H9 (cell line): Measurements from ENCODE around the gene LMAN1. TPM values are rescaled to one million over a fixed set of nuclear protein-coding genes. Genes with fewer than 3 reads are reported as not detected.

Experiments
- DNase-seq: peaks from one replicate; pipeline ENCODE4 v3.0.0-alpha.2; 2017
- H2AFZ ChIP-seq: one replicate; pipeline ENCODE4 v1.6.1; 2013; ENCODE audit warnings: mild to moderate bottlenecking, low read length, control low read depth, moderate library complexity
- H2AK5ac ChIP-seq: 2 replicates; pipeline ENCODE4 v1.6.1; 2013; ENCODE audit warnings: low read length, control low read depth, mixed read lengths; ENCODE audit not compliant: insufficient read length
- H2BK120ac ChIP-seq: one replicate; pipeline ENCODE4 v1.6.1; 2013; ENCODE audit warnings: low read depth, mild to moderate bottlenecking, low read length, control low read depth, inconsistent platforms; ENCODE audit not compliant: poor library complexity, severe bottlenecking
- H2BK12ac ChIP-seq: 2 replicates; pipeline ENCODE4 v1.6.1; 2013; ENCODE audit warnings: low read length, control low read depth, mixed read lengths, low read depth; ENCODE audit not compliant: insufficient read length
- H2BK15ac ChIP-seq: 2 replicates; pipeline ENCODE4 v1.6.1; 2013; ENCODE audit warnings: low read depth, low read length, control low read depth
- H2BK20ac ChIP-seq: one replicate; pipeline ENCODE4 v1.6.1; 2013; ENCODE audit warnings: low read depth, mild to moderate bottlenecking, low read length, control low read depth, inconsistent platforms; ENCODE audit not compliant: poor library complexity, severe bottlenecking
- H2BK5ac ChIP-seq: 2 replicates; pipeline ENCODE4 v1.6.1; 2013; ENCODE audit warnings: low read length, control low read depth, mixed read lengths; ENCODE audit not compliant: insufficient read length
- H3K14ac ChIP-seq: 2 replicates; pipeline ENCODE4 v1.6.1; 2013; ENCODE audit warnings: low read length, control low read depth; ENCODE audit not compliant: insufficient read depth
- H3K18ac ChIP-seq: 2 replicates; pipeline ENCODE4 v1.6.1; 2013; ENCODE audit warnings: low read depth, mild to moderate bottlenecking, mixed read lengths, low read length, control low read depth; ENCODE audit not compliant: insufficient read length
- H3K23ac ChIP-seq: 2 replicates; pipeline ENCODE4 v1.6.1; 2013; ENCODE audit warnings: low read length, control low read depth, mixed read lengths, low read depth; ENCODE audit not compliant: insufficient read length
- H3K23me2 ChIP-seq: 2 replicates; pipeline ENCODE4 v1.6.1; 2013; ENCODE audit warnings: low read depth, mild to moderate bottlenecking, mixed read lengths, low read length, control low read depth; ENCODE audit not compliant: insufficient read length, poor library complexity, severe bottlenecking
- H3K27ac ChIP-seq: 2 replicates; pipeline ENCODE4 v1.5.1; 2013; ENCODE audit warnings: low read length, control low read depth, mixed read lengths, low read depth; ENCODE audit not compliant: insufficient read length
- H3K27me3 ChIP-seq: 2 replicates; pipeline ENCODE4 v1.6.1; 2013; ENCODE audit warnings: low read length, control low read depth, inconsistent platforms; ENCODE audit not compliant: insufficient read depth
- H3K4ac ChIP-seq: 2 replicates; pipeline ENCODE4 v1.6.1; 2013; ENCODE audit warnings: low read depth, mild to moderate bottlenecking, control low read depth, inconsistent platforms, low read length, moderate library complexity
- H3K4me1 ChIP-seq: 2 replicates; pipeline ENCODE4 v1.6.1; 2013; ENCODE audit warnings: low read length, control low read depth, inconsistent platforms; ENCODE audit not compliant: insufficient read depth
- H3K4me2 ChIP-seq: 2 replicates; pipeline ENCODE4 v1.6.1; 2013; ENCODE audit warnings: low read length, control low read depth, mixed read lengths; ENCODE audit not compliant: insufficient read length, insufficient read depth
- H3K56ac ChIP-seq: 2 replicates; pipeline ENCODE4 v1.6.1; 2013; ENCODE audit warnings: low read depth, mild to moderate bottlenecking, mixed read lengths, low read length, control low read depth; ENCODE audit not compliant: insufficient read length
- H3K79me1 ChIP-seq: 2 replicates; pipeline ENCODE4 v1.6.1; 2013; ENCODE audit warnings: low read depth, mild to moderate bottlenecking, moderate library complexity, low read length, control low read depth, inconsistent platforms; ENCODE audit not compliant: insufficient read depth, poor library complexity, severe bottlenecking
- H3K79me2 ChIP-seq: 2 replicates; pipeline ENCODE4 v1.6.1; 2013; ENCODE audit warnings: low read length, control low read depth, inconsistent platforms; ENCODE audit not compliant: insufficient read depth
- H3K9ac ChIP-seq: 2 replicates; pipeline ENCODE4 v1.6.1; 2013; ENCODE audit warnings: low read length, control low read depth, mixed read lengths; ENCODE audit not compliant: insufficient read length; ENCODE audit errors: extremely low read depth
- H3K9me3 ChIP-seq: one replicate; pipeline ENCODE4 v1.6.1; 2013; ENCODE audit warnings: low read depth, low read length, inconsistent platforms; ENCODE audit not compliant: control insufficient read depth
- H3T11ph ChIP-seq: one replicate; pipeline ENCODE4 v1.6.1; 2013; ENCODE audit warnings: mild to moderate bottlenecking, low read length, control low read depth, inconsistent platforms
- H4K20me1 ChIP-seq: one replicate; pipeline ENCODE4 v1.6.1; 2013; ENCODE audit not compliant: control insufficient read depth, insufficient read length, insufficient read depth
- H4K5ac ChIP-seq: 2 replicates; pipeline ENCODE4 v1.6.1; 2013; ENCODE audit warnings: low read depth, mild to moderate bottlenecking, mixed read lengths, low read length, control low read depth; ENCODE audit not compliant: insufficient read length
- H4K8ac ChIP-seq: replicated peaks from 2 replicates; pipeline ENCODE4 v1.6.1; 2013; ENCODE audit warnings: low read length, control low read depth, mixed read lengths, low read depth; ENCODE audit not compliant: insufficient read length
- H4K91ac ChIP-seq: 2 replicates; pipeline ENCODE4 v1.6.1; 2013; ENCODE audit warnings: low read depth, mild to moderate bottlenecking, moderate library complexity, mixed read lengths, low read length, control low read depth; ENCODE audit not compliant: insufficient read length
- H3K27ac Mint-ChIP-seq, 3 experiments: 2 replicates in 2 of 3; 3 replicates in 1 of 3; pipeline ENCODE4 v1.8.0; 2020 to 2021; ENCODE audit warnings: mixed read lengths in 3 of 3, mild to moderate bottlenecking in 1 of 3, moderate library complexity in 1 of 3
- H3K27me3 Mint-ChIP-seq: 2 replicates; pipeline ENCODE4 v1.8.0; 2021; ENCODE audit warnings: low read depth, mild to moderate bottlenecking, moderate library complexity, mixed read lengths
- H3K36me3 Mint-ChIP-seq, 3 experiments: 2 replicates in 2 of 3; 3 replicates in 1 of 3; pipeline ENCODE4 v1.8.0; 2020 to 2021; ENCODE audit warnings: low read depth in 3 of 3, mixed read lengths in 3 of 3; ENCODE audit not compliant: insufficient read depth in 1 of 3
- H3K4me1 Mint-ChIP-seq, 2 experiments: 2 replicates each; pipeline ENCODE4 v1.8.0; 2020; ENCODE audit warnings: mixed read lengths in 2 of 2
- H3K4me3 Mint-ChIP-seq, 2 experiments: 2 replicates in 1 of 2; 3 replicates in 1 of 2; pipeline ENCODE4 v1.8.0; 2020 to 2021; ENCODE audit warnings: mild to moderate bottlenecking in 2 of 2, mixed read lengths in 2 of 2, moderate library complexity in 1 of 2
- H3K9me3 Mint-ChIP-seq, 2 experiments: 2 replicates in 1 of 2; 3 replicates in 1 of 2; pipeline ENCODE4 v1.8.0; 2020; ENCODE audit warnings: mild to moderate bottlenecking in 2 of 2, mixed read lengths in 2 of 2, moderate library complexity in 1 of 2
- WGBS: extraction: QIAGEN DNeasy Blood & Tissue Kit; methylation state at CpG from one replicate; pipeline ENCODE4 v1.1.7; 2013; ENCODE audit warnings: missing lambda C conversion rate, low lambda C conversion rate, mixed read lengths; ENCODE audit not compliant: insufficient read length; ENCODE audit errors: extremely low coverage; 5-methylcytosine and 5-hydroxymethylcytosine counted together
- total RNA-seq: library from RNA; stranded (reverse); gene quantifications from 2 replicates; pipeline ENCODE4 v1.2.1, GENCODE V29; 2021
- TF ChIP-seq, protein P1 (sequence below): fragments of 200-600 bp; sonication (generic); conservative IDR thresholded peaks from 3 replicates; pipeline ENCODE4 v1.8.0; 2021; ENCODE audit warnings: antibody characterized with exemption, mild to moderate bottlenecking

LMAN1 gene
- total RNA-seq, 1 experiment from 2014 or later = 63.6 TPM

DNA sequence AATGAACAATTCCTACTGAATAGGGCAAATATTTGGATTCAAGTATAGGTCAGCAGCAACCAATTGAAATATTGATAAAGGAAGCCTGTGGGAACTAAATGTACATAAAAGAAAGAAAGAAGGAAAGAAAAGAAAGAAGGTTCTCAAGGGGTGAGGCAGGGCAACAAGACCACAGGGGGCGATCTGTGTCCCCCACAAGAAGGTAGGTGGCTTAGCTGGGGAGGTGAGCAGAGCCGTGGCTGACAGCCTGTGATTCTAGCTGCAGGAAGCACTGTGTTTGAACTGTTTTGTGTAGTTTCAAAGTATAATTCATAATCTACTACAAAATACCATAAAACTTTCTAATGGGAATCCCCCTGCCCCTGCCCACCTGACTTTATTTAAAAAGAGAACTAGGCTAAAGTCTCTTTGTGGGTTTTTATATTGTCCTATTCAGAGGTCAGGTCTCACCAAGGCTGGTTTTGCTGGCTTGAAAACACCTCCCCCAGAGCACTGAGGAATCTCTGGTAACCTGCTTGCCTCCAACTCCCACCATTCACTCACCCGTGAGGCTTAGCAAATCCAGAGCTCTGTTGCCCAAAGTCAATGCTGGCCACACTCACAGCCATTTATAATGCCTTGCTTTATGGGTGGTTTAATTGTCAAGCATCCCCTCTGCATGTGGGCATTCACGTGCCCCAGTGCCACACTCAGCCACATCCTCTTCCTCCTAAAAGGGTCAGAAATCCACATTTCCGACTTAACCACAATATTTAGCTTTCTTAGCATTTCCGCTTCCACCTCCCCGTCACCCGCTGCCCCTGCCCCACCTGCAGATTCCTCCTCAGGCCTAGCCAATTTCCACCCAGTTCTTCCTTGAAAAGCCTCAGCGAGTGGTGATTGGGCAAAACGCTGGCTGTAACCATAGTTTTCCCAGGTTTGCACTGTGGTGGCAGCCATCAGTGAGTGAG is 36.4 kb upstream of the LMAN1 start:
- Histone ChIP-seq H3K79me1 (no peaks in the 10 kb centered on the region), H3K4me2 (no peak overlapping the region), H2BK12ac (no peak overlapping the region), H3K23me2 (no peaks in the 10 kb centered on the region), H2AK5ac (no peak overlapping the region), H2BK20ac (no peak overlapping the region), H3K4me1 (no peaks in the 10 kb centered on the region; the same call in 1 of the 2 replicates), H2AFZ (no peak overlapping the region), H3K4ac (no peak overlapping the region), H3K27me3 (no peaks in the 10 kb centered on the region), H2BK120ac (no peak overlapping the region), H3K79me2 (no peaks in the 10 kb centered on the region), H3K56ac (no peak overlapping the region), H3K18ac (no peak overlapping the region), H3K14ac (no peak overlapping the region), H3K9me3 (no peaks in the 10 kb centered on the region), H3T11ph (no peak overlapping the region), H2BK15ac (no peak overlapping the region), H4K91ac (no peak overlapping the region), H2BK5ac (no peak overlapping the region), H4K8ac (no peak overlapping the region), H3K9ac (no peak overlapping the region), H4K20me1 (no peaks in the 10 kb centered on the region), H4K5ac (no peak overlapping the region), H3K27ac (no peak overlapping the region), H3K23ac (no peak overlapping the region)
- Mint-ChIP-seq H3K4me1 (peaks cover 13 to 19% of the 10 kb centered on the region in 2 experiments), H3K36me3 (peaks cover 0 to 4% (median 0%) of the 10 kb centered on the region in 3 experiments; a peak in 2 of 7 replicates), H3K27me3 (peaks cover 8% of the 10 kb centered on the region), H3K4me3 (no peak overlapping the region), H3K27ac (no peak overlapping the region), H3K9me3 (no peaks in the 10 kb centered on the region; a peak in 1 of 5 replicates)
- TF ChIP-seq, protein P1, sequence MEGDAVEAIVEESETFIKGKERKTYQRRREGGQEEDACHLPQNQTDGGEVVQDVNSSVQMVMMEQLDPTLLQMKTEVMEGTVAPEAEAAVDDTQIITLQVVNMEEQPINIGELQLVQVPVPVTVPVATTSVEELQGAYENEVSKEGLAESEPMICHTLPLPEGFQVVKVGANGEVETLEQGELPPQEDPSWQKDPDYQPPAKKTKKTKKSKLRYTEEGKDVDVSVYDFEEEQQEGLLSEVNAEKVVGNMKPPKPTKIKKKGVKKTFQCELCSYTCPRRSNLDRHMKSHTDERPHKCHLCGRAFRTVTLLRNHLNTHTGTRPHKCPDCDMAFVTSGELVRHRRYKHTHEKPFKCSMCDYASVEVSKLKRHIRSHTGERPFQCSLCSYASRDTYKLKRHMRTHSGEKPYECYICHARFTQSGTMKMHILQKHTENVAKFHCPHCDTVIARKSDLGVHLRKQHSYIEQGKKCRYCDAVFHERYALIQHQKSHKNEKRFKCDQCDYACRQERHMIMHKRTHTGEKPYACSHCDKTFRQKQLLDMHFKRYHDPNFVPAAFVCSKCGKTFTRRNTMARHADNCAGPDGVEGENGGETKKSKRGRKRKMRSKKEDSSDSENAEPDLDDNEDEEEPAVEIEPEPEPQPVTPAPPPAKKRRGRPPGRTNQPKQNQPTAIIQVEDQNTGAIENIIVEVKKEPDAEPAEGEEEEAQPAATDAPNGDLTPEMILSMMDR = peak; percentile 29; the same call in 1 of the 3 replicates
- no CpG with 5 or more reads among the region's 10 CpGs for WGBS
- no peak for DNase-seq
